ENCODE data around the gene MYRIP.

DNA sequence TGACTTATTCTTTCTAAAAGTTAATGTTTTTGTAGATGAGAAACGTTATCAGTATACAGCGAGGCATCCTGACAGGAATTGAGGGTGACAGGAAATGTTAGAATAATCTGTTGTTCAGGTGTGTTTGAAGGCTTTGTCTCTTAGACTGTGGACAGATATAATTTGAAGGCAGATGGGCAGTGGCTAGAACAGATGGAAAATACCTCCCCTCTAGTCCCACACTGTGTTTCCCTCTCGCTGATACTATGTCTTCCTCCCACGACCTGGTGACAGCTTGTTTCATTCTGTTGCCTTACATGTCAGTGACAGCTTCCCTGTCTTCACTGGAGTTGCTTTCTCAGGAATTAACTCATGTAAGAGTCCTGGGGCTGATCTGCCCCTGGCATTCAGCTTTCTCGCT, 125.3 kb downstream of the MYRIP start:
- TF ChIP-seq NFRKB (IDR thresholded peaks at IDR 0.05) (no peak), SP1 (IDR thresholded peaks at IDR 0.05) (no peak), ELF4 (IDR thresholded peaks at IDR 0.05) (no peak), SUZ12 (IDR thresholded peaks at IDR 0.05) (no peak), FOXA1 (IDR thresholded peaks at IDR 0.05) (no peak), L3MBTL2 (conservative IDR thresholded peaks at IDR 0.05) (no peak), FOXM1 (IDR thresholded peaks at IDR 0.05; ENCODE audit: borderline replicate concordance) (no peak), BHLHE40 (IDR thresholded peaks at IDR 0.05; ENCODE audit: borderline replicate concordance) (no peak), CTBP1 (IDR thresholded peaks at IDR 0.05; ENCODE audit: borderline replicate concordance) (no peak), ZNF384 (IDR thresholded peaks at IDR 0.05) (no peak), HDGF (IDR thresholded peaks at IDR 0.05; ENCODE audit: borderline replicate concordance) (no peak), ARNT (IDR thresholded peaks at IDR 0.05) (no peak), TARDBP (IDR thresholded peaks at IDR 0.05) (no peak)
- TF ChIP-seq, protein P1, sequence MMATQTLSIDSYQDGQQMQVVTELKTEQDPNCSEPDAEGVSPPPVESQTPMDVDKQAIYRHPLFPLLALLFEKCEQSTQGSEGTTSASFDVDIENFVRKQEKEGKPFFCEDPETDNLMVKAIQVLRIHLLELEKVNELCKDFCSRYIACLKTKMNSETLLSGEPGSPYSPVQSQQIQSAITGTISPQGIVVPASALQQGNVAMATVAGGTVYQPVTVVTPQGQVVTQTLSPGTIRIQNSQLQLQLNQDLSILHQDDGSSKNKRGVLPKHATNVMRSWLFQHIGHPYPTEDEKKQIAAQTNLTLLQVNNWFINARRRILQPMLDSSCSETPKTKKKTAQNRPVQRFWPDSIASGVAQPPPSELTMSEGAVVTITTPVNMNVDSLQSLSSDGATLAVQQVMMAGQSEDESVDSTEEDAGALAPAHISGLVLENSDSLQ (IDR thresholded peaks at IDR 0.05), result no peak
